Measurements from ENCODE around the gene CNPY2. TPM values are rescaled to one million over a fixed set of nuclear protein-coding genes. Genes with fewer than 3 reads are reported as not detected.

CNPY2 gene
- total and polyA plus RNA-seq, 2 of the 13 experiments (the other 11 are each of a cell fraction or from before 2014, with no cell fraction given), result 285 to 356 TPM

GRCh38 chr12:56315622-56316473 lies at the start of gene CNPY2 (continued):
- no peak for TF ChIP-seq NFE2 (CRISPR knock-in tag; IDR thresholded peaks at IDR 0.05)
- TF ChIP-seq CHCHD3 (CRISPR knock-in tag; IDR thresholded peaks at IDR 0.05), result 0 out of 2 replicates have a peak, but pooled peaks have one; percentile 60
- no peak for TF ChIP-seq PTBP1 (IDR thresholded peaks at IDR 0.05; ENCODE audit: low read depth, low read length, poor library complexity, severe bottlenecking)
- no peak for TF ChIP-seq FOXM1 (CRISPR knock-in tag; IDR thresholded peaks at IDR 0.05)
- TF ChIP-seq ZNF850 (CRISPR knock-in tag; conservative IDR thresholded peaks at IDR 0.05), result no peak
- TF ChIP-seq BATF2 (CRISPR knock-in tag; IDR thresholded peaks at IDR 0.05), result no peak; the same call in 1 of the 2 replicates
- no peak for TF ChIP-seq MTF1 (CRISPR knock-in tag; IDR thresholded peaks at IDR 0.05)
- peak; percentile 92 for TF ChIP-seq HES4 (CRISPR knock-in tag; IDR thresholded peaks at IDR 0.05; ENCODE audit: borderline replicate concordance)
- TF ChIP-seq HDAC6 (IDR thresholded peaks at IDR 0.05; ENCODE audit: low read depth, low read length), result no peak
- TF ChIP-seq ZNF569 (CRISPR knock-in tag; IDR thresholded peaks at IDR 0.05; ENCODE audit: borderline replicate concordance), result no peak
- no peak for TF ChIP-seq ZNF101 (CRISPR knock-in tag; IDR thresholded peaks at IDR 0.05; ENCODE audit: borderline replicate concordance, low read depth)
- no peak for TF ChIP-seq ZBTB25 (CRISPR knock-in tag; IDR thresholded peaks at IDR 0.05)
- peak; percentile 92 for TF ChIP-seq HIVEP1 (CRISPR knock-in tag; IDR thresholded peaks at IDR 0.05)
- TF ChIP-seq SPEN (CRISPR knock-in tag; IDR thresholded peaks at IDR 0.05; ENCODE audit: low read depth), result peak; percentile 89
- 0 out of 2 replicates have a peak, but pooled peaks have one; percentile 48 for TF ChIP-seq SP2 (CRISPR knock-in tag; IDR thresholded peaks at IDR 0.05)
- peak; percentile 11; the same call in 1 of the 2 replicates for TF ChIP-seq ZSCAN21 (CRISPR knock-in tag; IDR thresholded peaks at IDR 0.05; ENCODE audit: borderline replicate concordance)
- TF ChIP-seq NBN (conservative IDR thresholded peaks at IDR 0.05), result no peak
- TF ChIP-seq HNF1B (CRISPR knock-in tag; IDR thresholded peaks at IDR 0.05), result peak; percentile 90; the same call in 1 of the 2 replicates
- peak; percentile 72 for TF ChIP-seq IRF2 (CRISPR knock-in tag; IDR thresholded peaks at IDR 0.05)
- no peak for TF ChIP-seq TIGD3 (CRISPR knock-in tag; IDR thresholded peaks at IDR 0.05; ENCODE audit: borderline replicate concordance)
- no peak for TF ChIP-seq PAX8 (CRISPR knock-in tag; IDR thresholded peaks at IDR 0.05; ENCODE audit: borderline replicate concordance)
- TF ChIP-seq SKIL (CRISPR knock-in tag; IDR thresholded peaks at IDR 0.05; ENCODE audit: borderline replicate concordance), result 0 out of 2 replicates have a peak, but pooled peaks have one; percentile 45
- TF ChIP-seq MATR3 (CRISPR knock-in tag; IDR thresholded peaks at IDR 0.05), result no peak

All from HepG2 (cell line).